Adrenal gland (tissue), 5 donors: ENCODE results near the gene MCM10.

ENCODE experiments used
- POLR2A ChIP-seq, 2 donors: fragments of 450-650 bp; IDR thresholded peaks; one replicate each; pipeline ENCODE4 v1.6.1; 2017; ENCODE audit warnings: antibody characterized with exemption in 2 of 2, mild to moderate bottlenecking in 2 of 2, moderate library complexity in 1 of 2
- TF ChIP-seq, protein P1 (sequence below), 6 experiments: fragments of 450-650 bp in 4 of 6; fragments of 200-600 bp in 2 of 6; sonication (generic) in 1 of 6; IDR thresholded peaks; 1 replicate in 5 of 6; 2 replicates in 1 of 6; pipeline versions ENCODE4 v1.5.1 to v1.8.0; 2016 to 2021; ENCODE audit warnings: antibody characterized with exemption in 6 of 6, mild to moderate bottlenecking in 2 of 6, moderate library complexity in 1 of 6
- donor health status: DM: no; HTN: no; CAD: no.

DNA sequence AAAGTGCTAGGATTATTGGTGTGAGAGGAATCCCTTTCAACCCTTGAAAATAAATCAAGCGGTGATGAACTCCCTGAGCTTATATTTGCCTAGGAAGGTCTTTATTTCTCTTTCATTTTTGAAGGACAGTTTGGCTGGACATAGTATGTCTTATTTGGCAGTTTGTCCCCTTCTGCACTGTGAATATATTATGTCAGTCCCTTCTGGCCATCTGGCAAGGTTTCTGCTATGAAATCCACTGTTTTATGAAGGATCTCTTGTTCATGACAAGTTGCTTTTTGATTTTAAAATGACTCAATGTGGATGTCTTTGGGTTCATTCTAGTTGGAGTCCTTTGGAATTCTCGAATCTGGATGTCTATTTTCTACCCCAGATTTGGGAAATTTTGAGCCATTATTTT lies 21.7 kb upstream of the MCM10 start:
- TF ChIP-seq, protein P1, sequence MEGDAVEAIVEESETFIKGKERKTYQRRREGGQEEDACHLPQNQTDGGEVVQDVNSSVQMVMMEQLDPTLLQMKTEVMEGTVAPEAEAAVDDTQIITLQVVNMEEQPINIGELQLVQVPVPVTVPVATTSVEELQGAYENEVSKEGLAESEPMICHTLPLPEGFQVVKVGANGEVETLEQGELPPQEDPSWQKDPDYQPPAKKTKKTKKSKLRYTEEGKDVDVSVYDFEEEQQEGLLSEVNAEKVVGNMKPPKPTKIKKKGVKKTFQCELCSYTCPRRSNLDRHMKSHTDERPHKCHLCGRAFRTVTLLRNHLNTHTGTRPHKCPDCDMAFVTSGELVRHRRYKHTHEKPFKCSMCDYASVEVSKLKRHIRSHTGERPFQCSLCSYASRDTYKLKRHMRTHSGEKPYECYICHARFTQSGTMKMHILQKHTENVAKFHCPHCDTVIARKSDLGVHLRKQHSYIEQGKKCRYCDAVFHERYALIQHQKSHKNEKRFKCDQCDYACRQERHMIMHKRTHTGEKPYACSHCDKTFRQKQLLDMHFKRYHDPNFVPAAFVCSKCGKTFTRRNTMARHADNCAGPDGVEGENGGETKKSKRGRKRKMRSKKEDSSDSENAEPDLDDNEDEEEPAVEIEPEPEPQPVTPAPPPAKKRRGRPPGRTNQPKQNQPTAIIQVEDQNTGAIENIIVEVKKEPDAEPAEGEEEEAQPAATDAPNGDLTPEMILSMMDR (IDR thresholded peaks at IDR 0.05) = no peak
- no peak for TF ChIP-seq POLR2A (IDR thresholded peaks at IDR 0.05)
